ENCODE measurements around the gene PKLR. TPM values are rescaled to one million over a fixed set of nuclear protein-coding genes. Genes with fewer than 3 reads are reported as not detected.
"Not testable (repeated sequence)": the region's sequence is repeated elsewhere in the genome, so short reads cannot be mapped to it uniquely, and the experiment has no call there.

PKLR gene
- total RNA-seq, result under 1 TPM in 1 of 4 donors, not detected in 3; 0.18 TPM

GRCh38 chr1:155301342-155301841 lies at the start of gene PKLR:
Gene PKLR (minus strand): TSS chr1:155301438. CDS start chr1:155301395, 43 bp downstream.
- 82 to 92% methylated on average over 5 of the region's 5 CpGs for WGBS, 2 donors
- H3K36me3 ChIP-seq, result no peaks in the 10 kb centered on the region
- DNase-seq, result no peak
- no peak within 1 kb of the TSS for H3K27ac ChIP-seq
- no peaks in the 10 kb centered on the region for H3K4me1 ChIP-seq
- TF ChIP-seq POLR2A (IDR thresholded peaks at IDR 0.05), result no peak
- TF ChIP-seq CTCF (IDR thresholded peaks at IDR 0.05), result no peak
- H3K27me3 ChIP-seq, result peaks cover 0 to 13% (median 0%) of the 10 kb centered on the region in 4 donors
- intact Hi-C loops (cut with DNase I), result no loop called here
- H3K4me3 ChIP-seq, result no peak within 1 kb of the TSS
- no peaks in the 10 kb centered on the region for H3K9me3 ChIP-seq

- Histone ChIP-seq H3K27ac (no peak overlapping the region), H3K27me3 (no peaks in the 10 kb centered on the region), H3K4me3 (no peak overlapping the region), H3K36me3 (peaks cover 4 to 100% (median 57%) of the 10 kb centered on the region in 3 donors), H3K4me1 (no peaks in the 10 kb centered on the region), H3K9me3 (no peaks in the 10 kb centered on the region)
- WGBS, 2 donors, result 80% methylated on average over 2 to 3 of the region's 3 CpGs
- no peak for DNase-seq
- no peak for TF ChIP-seq CTCF (IDR thresholded peaks at IDR 0.05)
- TF ChIP-seq POLR2A (IDR thresholded peaks at IDR 0.05), result no peak
- intact Hi-C loops (cut with DNase I), result no loop called here
Measured at GRCh38 chr1:155342842-155343241, 41.6 kb upstream of the PKLR start.

GRCh38 chr1:155339515-155340097 lies 38.4 kb upstream of the PKLR start:
- Histone ChIP-seq H3K4me1 (no peaks in the 10 kb centered on the region), H3K27ac (no peak overlapping the region), H3K4me3 (no peak overlapping the region), H3K36me3 (peaks cover 4 to 100% (median 38%) of the 10 kb centered on the region in 3 donors), H3K27me3 (no peaks in the 10 kb centered on the region), H3K9me3 (no peaks in the 10 kb centered on the region)
- intact Hi-C loops (cut with DNase I), result no loop called here
- no peak for DNase-seq
- TF ChIP-seq POLR2A (IDR thresholded peaks at IDR 0.05) (no peak), CTCF (IDR thresholded peaks at IDR 0.05) (no peak)
- WGBS, 2 donors, result 84 to 96% methylated on average over 8 of the region's 8 CpGs

GRCh38 chr1:155334962-155335361 lies 33.7 kb upstream of the PKLR start:
- Histone ChIP-seq H3K4me1 (peaks cover 0 to 4% (median 0%) of the 10 kb centered on the region in 3 donors), H3K4me3 (no peak overlapping the region), H3K36me3 (peaks cover 5 to 94% (median 26%) of the 10 kb centered on the region in 3 donors), H3K27me3 (no peaks in the 10 kb centered on the region), H3K27ac (no peak overlapping the region), H3K9me3 (no peaks in the 10 kb centered on the region)
- no peak for DNase-seq
- TF ChIP-seq POLR2A (IDR thresholded peaks at IDR 0.05) (no peak), CTCF (IDR thresholded peaks at IDR 0.05) (no peak)
- intact Hi-C loops (cut with DNase I), result no loop called here
- 54 to 62% methylated on average over 1 of the region's 1 CpG for WGBS, 2 donors

GRCh38 chr1:155329980-155330598 lies 28.9 kb upstream of the PKLR start:
- Histone ChIP-seq H3K4me3 (no peak overlapping the region), H3K9me3 (no peaks in the 10 kb centered on the region), H3K27ac (peak overlapping the region in 1 of 4 donors; percentile 21), H3K27me3 (no peaks in the 10 kb centered on the region), H3K36me3 (peaks cover 5 to 87% (median 26%) of the 10 kb centered on the region in 3 donors), H3K4me1 (peaks cover 10 to 29% (median 12%) of the 10 kb centered on the region in 3 donors)
- intact Hi-C loops (cut with DNase I), result loop anchor here (5.0 kb wide), 1 partner anchor 78 kb away; no protein-coding TSS in a partner anchor
- TF ChIP-seq POLR2A (IDR thresholded peaks at IDR 0.05) (no peak), CTCF (IDR thresholded peaks at IDR 0.05) (no peak)
- DNase-seq, result no peak
- 75 to 76% methylated on average over 9 to 11 of the region's 11 CpGs for WGBS, 2 donors

- Histone ChIP-seq H3K4me1 (peaks cover 10 to 30% (median 12%) of the 10 kb centered on the region in 3 donors), H3K36me3 (peaks cover 5 to 75% (median 26%) of the 10 kb centered on the region in 3 donors)
- not testable (repeated sequence) for H3K27ac ChIP-seq, H3K4me3 ChIP-seq, H3K9me3 ChIP-seq, H3K27me3 ChIP-seq, DNase-seq
- intact Hi-C loops (cut with DNase I), result loop anchor here (5.0 kb wide), 1 partner anchor 77 kb away; no protein-coding TSS in a partner anchor
- 76 to 84% methylated on average over 6 to 7 of the region's 7 CpGs for WGBS, 2 donors
Measured at GRCh38 chr1:155328856-155329255, 27.6 kb upstream of the PKLR start.

Measured in esophagus squamous epithelium (tissue), 5 donors.